ENCODE results near the gene RTRAF.

- no peak for TF ChIP-seq POLR2AphosphoS5 (IDR thresholded peaks at IDR 0.05; ENCODE audit: low read depth)
- TF ChIP-seq CTCF (IDR thresholded peaks at IDR 0.05; ENCODE audit: insufficient read depth, low read length) = no peak
- TF ChIP-seq SPI1 (IDR thresholded peaks at IDR 0.05; ENCODE audit: borderline replicate concordance, low read depth) = no peak
- no peak for TF ChIP-seq REST (IDR thresholded peaks at IDR 0.05; ENCODE audit: insufficient replicate concordance, low read depth)
- TF ChIP-seq GABPA (IDR thresholded peaks at IDR 0.05; ENCODE audit: low read depth) = no peak
These were observed 60.6 kb downstream of the RTRAF start for GRCh38 chr14:52049721-52050588.

Measured in HL-60 (cell line).